Panc1 (cell line): ENCODE data around the gene ZNF771. TPM values are rescaled to one million over a fixed set of nuclear protein-coding genes. Genes with fewer than 3 reads are reported as not detected.

Source experiments
- ATAC-seq: fragments of 200-7000 bp; cut with Tn5 transposase; 2 replicates; pipeline ENCODE4 v1.9.1; 2020; ENCODE audit warnings: mild to moderate bottlenecking, moderate library complexity
- BruUV-seq: library from RNA; stranded (reverse); fragments of 400-500 nt; replicated peaks from 2 replicates; lab custom pipeline; 2021; lab: Mats Ljungman, UMichigan
- CTCF ChIA-PET: fragments of 300-600 bp; sonication (Branson Sonifier 250); formaldehyde crosslinking; loops from one replicate; lab custom pipeline; 2022; ENCODE audit warnings: antibody characterized with exemption; lab: Charles Lee
- POLR2A ChIA-PET: fragments of 300-600 bp; sonication (Branson Sonifier 250); formaldehyde crosslinking; loops from one replicate; lab custom pipeline; 2022; ENCODE audit warnings: antibody characterized with exemption; lab: Charles Lee
- DNase-seq: peaks from one replicate; pipeline ENCODE4 v3.0.0-alpha.2; 2010; ENCODE audit warnings: low read depth, low spot score
- H3K27ac ChIP-seq: 2 replicates; pipeline ENCODE4 v1.5.1; 2011; ENCODE audit warnings: mild to moderate bottlenecking, low read length, inconsistent platforms
- H3K27me3 ChIP-seq: fragments of 200-500 bp; sonication (Bioruptor generic); 2 replicates; pipeline ENCODE4 v1.6.0; 2014; ENCODE audit warnings: low read length, inconsistent platforms; ENCODE audit not compliant: control insufficient read depth, insufficient read depth
- H3K36me3 ChIP-seq: fragments of 200-500 bp; sonication (Bioruptor generic); 2 replicates; pipeline ENCODE4 v1.5.1; 2014; ENCODE audit warnings: inconsistent platforms, mild to moderate bottlenecking, low read length, moderate library complexity; ENCODE audit not compliant: control insufficient read depth, insufficient read depth
- H3K4me1 ChIP-seq: 2 replicates; pipeline ENCODE4 v1.5.1; 2011; ENCODE audit warnings: inconsistent platforms, mild to moderate bottlenecking, low read length, moderate library complexity; ENCODE audit not compliant: control insufficient read depth, insufficient read depth
- H3K4me3 ChIP-seq, 2 experiments: 2 replicates each; pipeline ENCODE4 v1.5.1; 2011 to 2012; ENCODE audit warnings: low read depth in 2 of 2, low read length in 2 of 2, mild to moderate bottlenecking in 2 of 2, inconsistent platforms in 1 of 2, moderate library complexity in 1 of 2
- H3K9me3 ChIP-seq: fragments of 200-500 bp; sonication (Bioruptor generic); 2 replicates; pipeline ENCODE4 v1.5.1; 2014; ENCODE audit warnings: low read depth, mild to moderate bottlenecking, inconsistent platforms, low read length, moderate library complexity; ENCODE audit not compliant: control insufficient read depth, insufficient read depth
- CTCF ChIP-seq: fragments of 450-650 bp; IDR thresholded peaks from 2 replicates; pipeline ENCODE4 v1.5.1; 2017; ENCODE audit warnings: mild to moderate bottlenecking
- POLR2AphosphoS5 ChIP-seq: IDR thresholded peaks from 2 replicates; pipeline ENCODE4 v1.6.1; 2012; ENCODE audit warnings: mild to moderate bottlenecking, low read depth, low read length, moderate library complexity
- SIN3A ChIP-seq: IDR thresholded peaks from 2 replicates; pipeline ENCODE4 v1.6.1; 2012; ENCODE audit warnings: low read depth, mild to moderate bottlenecking, low read length, moderate library complexity, borderline replicate concordance; ENCODE audit not compliant: insufficient read depth
- TCF7L2 ChIP-seq: IDR thresholded peaks from 2 replicates; pipeline ENCODE4 v1.6.1; 2011; ENCODE audit warnings: mild to moderate bottlenecking, low read depth, low read length, inconsistent platforms
- in situ Hi-C: cut with HindIII; loops from 2 replicates; pipeline ENCODE4 v1.10.0; 2016; ENCODE audit warnings: low sequenced_read_pairs, low pct_unique_long_range_greater_than_20kb
- intact Hi-C: fragments of 100-400 bp; cut with micrococcal nuclease; formaldehyde crosslinking; loops from one replicate; pipeline ENCODE4 v1.10.0; 2022; ENCODE audit not compliant: unreplicated experiment
- total RNA-seq: library from RNA; stranded (reverse); gene quantifications from one replicate; pipeline ENCODE4 v1.2.1, GENCODE V29; 2021; ENCODE audit not compliant: unreplicated experiment
- TF ChIP-seq, protein P1 (sequence below), 2 experiments: IDR thresholded peaks; 2 replicates each; pipeline ENCODE4 v1.6.1; 2011 to 2012; ENCODE audit warnings: low read depth in 2 of 2, control low read depth in 1 of 2, low read length in 1 of 2, mild to moderate bottlenecking in 1 of 2, moderate library complexity in 1 of 2; ENCODE audit not compliant: insufficient read depth in 1 of 2

The ZNF771 gene
- total RNA-seq, 1 experiment from 2014 or later: 14.4 TPM

DNA sequence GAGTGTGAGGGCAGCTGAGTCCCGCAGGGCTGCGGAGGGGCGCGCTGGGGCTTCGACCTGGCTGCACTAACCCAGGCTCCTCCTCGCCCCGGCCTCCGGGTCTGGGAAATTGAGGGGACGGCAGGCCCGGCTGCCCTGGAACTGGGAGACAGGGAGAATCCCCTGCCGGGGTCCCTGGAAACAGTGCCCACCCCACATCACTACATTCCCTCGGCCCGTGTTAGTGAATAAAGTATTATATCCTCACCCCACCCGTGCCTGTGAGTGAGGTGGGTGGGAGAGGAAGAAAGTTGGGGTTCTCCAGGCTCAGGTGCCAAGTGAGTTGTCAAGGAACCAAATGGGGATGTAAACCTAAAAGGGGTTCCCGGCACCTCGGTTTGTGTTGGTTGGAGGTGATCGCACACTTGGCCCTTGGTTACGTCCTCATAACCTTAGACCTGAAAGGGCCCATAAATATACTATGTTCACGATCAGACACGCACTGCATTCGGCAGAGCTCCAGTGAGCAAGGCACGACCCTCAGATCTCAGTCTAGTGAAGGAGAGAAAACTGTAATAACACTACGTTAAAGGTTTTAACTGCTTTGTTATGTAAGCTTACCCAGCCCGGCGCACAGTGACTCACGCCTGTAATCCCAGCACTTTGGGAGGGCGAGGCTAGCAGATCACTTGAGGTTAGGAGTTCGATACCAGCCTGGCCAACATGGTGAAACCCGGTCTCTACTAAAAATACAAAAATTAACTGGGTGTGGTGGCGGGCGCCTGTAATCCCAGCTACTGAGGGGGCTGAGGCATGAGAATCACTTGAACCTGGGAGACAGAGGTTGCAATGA is 11.2 kb downstream of the ZNF771 start:
- Histone ChIP-seq H3K4me3 (peak overlapping the region; percentile 45), H3K9me3 (no peaks in the 10 kb centered on the region), H3K36me3 (peaks cover 4% of the 10 kb centered on the region), H3K27me3 (no peaks in the 10 kb centered on the region), H3K27ac (peak overlapping the region; percentile 77), H3K4me1 (peaks cover 13% of the 10 kb centered on the region)
- intact Hi-C loops (no loop called here), in situ Hi-C loops (no loop called here)
- POLR2A ChIA-PET: interaction anchor here (0.6 to 0.8 kb wide), 3 partner anchors 10 to 682 kb away, joined by 3 to 11 read pairs (median 3); no protein-coding TSS in a partner anchor
- TF ChIP-seq SIN3A: no peak
- no peak for TF ChIP-seq CTCF
- no peak; the same call in 1 of the 2 replicates for TF ChIP-seq POLR2AphosphoS5
- TF ChIP-seq TCF7L2: no peak
- TF ChIP-seq, protein P1, sequence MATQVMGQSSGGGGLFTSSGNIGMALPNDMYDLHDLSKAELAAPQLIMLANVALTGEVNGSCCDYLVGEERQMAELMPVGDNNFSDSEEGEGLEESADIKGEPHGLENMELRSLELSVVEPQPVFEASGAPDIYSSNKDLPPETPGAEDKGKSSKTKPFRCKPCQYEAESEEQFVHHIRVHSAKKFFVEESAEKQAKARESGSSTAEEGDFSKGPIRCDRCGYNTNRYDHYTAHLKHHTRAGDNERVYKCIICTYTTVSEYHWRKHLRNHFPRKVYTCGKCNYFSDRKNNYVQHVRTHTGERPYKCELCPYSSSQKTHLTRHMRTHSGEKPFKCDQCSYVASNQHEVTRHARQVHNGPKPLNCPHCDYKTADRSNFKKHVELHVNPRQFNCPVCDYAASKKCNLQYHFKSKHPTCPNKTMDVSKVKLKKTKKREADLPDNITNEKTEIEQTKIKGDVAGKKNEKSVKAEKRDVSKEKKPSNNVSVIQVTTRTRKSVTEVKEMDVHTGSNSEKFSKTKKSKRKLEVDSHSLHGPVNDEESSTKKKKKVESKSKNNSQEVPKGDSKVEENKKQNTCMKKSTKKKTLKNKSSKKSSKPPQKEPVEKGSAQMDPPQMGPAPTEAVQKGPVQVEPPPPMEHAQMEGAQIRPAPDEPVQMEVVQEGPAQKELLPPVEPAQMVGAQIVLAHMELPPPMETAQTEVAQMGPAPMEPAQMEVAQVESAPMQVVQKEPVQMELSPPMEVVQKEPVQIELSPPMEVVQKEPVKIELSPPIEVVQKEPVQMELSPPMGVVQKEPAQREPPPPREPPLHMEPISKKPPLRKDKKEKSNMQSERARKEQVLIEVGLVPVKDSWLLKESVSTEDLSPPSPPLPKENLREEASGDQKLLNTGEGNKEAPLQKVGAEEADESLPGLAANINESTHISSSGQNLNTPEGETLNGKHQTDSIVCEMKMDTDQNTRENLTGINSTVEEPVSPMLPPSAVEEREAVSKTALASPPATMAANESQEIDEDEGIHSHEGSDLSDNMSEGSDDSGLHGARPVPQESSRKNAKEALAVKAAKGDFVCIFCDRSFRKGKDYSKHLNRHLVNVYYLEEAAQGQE (IDR thresholded peaks at IDR 0.05; ENCODE audit: insufficient read depth in 1 of 2, low read depth in 2 of 2, low read length in 1 of 2): no peak
- no TSS peak for BruUV-seq
- ATAC-seq (no peak), DNase-seq (no peak)
- CTCF ChIA-PET: interaction anchor here (1.0 to 2.7 kb wide), 4 partner anchors 9 to 275 kb away, joined by 3 to 12 read pairs (median 4); partner anchors contain the start of genes DCTPP1 and ZNF48

DNA sequence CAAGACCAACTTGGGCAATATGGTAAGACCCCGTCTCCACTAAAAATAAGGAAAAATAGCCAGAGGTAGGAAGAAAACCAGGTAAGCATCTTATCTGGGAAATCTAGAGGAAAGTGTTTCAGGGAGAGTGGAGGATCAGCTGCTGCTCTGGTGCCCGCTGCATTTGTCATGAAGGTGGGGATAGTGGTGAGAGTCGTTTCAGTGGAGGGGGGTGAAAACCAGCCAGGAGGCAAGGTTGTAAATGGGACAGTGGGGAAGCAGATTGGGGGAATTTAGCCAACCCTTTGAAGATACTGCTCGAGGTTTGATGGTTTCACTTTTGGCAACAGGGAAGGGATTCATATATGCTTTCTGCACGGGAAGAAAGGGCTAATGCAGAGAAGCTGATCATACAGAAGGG is 13.6 kb downstream of the ZNF771 start:
- intact Hi-C loops (no loop called here), in situ Hi-C loops (no loop called here)
- Histone ChIP-seq H3K9me3 (no peaks in the 10 kb centered on the region), H3K4me3 (no peak overlapping the region), H3K4me1 (peaks cover 13% of the 10 kb centered on the region), H3K27me3 (no peaks in the 10 kb centered on the region), H3K36me3 (peaks cover 7% of the 10 kb centered on the region), H3K27ac (no peak overlapping the region)
- BruUV-seq: no TSS peak
- no peak for TF ChIP-seq POLR2AphosphoS5
- no peak for TF ChIP-seq TCF7L2
- TF ChIP-seq SIN3A: no peak
- no peak for TF ChIP-seq CTCF
- TF ChIP-seq, protein P1 (IDR thresholded peaks at IDR 0.05; ENCODE audit: insufficient read depth in 1 of 2, low read depth in 2 of 2, low read length in 1 of 2): no peak
- ChIA-PET CTCF (no interaction called here), POLR2A (no interaction called here)
- ATAC-seq (no peak), DNase-seq (no peak)
